ENCODE measurements around the gene TENM3.

Gene TENM3

GRCh38 chr4:182828360-182829025 is 585.3 kb downstream of the TENM3 start:
- no peak for FAIRE-seq

- no peak for FAIRE-seq
Observed at GRCh38 chr4:182829196-182829595, 586.0 kb downstream of the TENM3 start.

GRCh38 chr4:182831376-182831775 is 588.2 kb downstream of the TENM3 start:
- no peak for FAIRE-seq

- no peak for FAIRE-seq
Observed at GRCh38 chr4:182832352-182833120, 589.3 kb downstream of the TENM3 start.

- FAIRE-seq = no peak
Observed at GRCh38 chr4:182835006-182835740, 592.0 kb downstream of the TENM3 start.

GRCh38 chr4:182837831-182838230 is 594.6 kb downstream of the TENM3 start:
- FAIRE-seq = no peak

GRCh38 chr4:182838535-182838934 is 595.3 kb downstream of the TENM3 start:
- FAIRE-seq = no peak

- no peak for FAIRE-seq
Observed at GRCh38 chr4:182839256-182839655, 596.1 kb downstream of the TENM3 start.

GRCh38 chr4:182840108-182840507 is 596.9 kb downstream of the TENM3 start:
- FAIRE-seq = no peak

GRCh38 chr4:182842104-182842600 is 599.0 kb downstream of the TENM3 start:
- FAIRE-seq = no peak

- no peak for FAIRE-seq
Observed at GRCh38 chr4:182842759-182843390, 599.7 kb downstream of the TENM3 start.

GRCh38 chr4:182843808-182844325 is 600.7 kb downstream of the TENM3 start:
- no peak for FAIRE-seq

- no peak for FAIRE-seq
Observed at GRCh38 chr4:182845618-182846017, 602.4 kb downstream of the TENM3 start.

GRCh38 chr4:182846036-182846435 is 602.8 kb downstream of the TENM3 start:
- no peak for FAIRE-seq

GRCh38 chr4:182847576-182848450 is 604.6 kb downstream of the TENM3 start:
- no peak for FAIRE-seq

- FAIRE-seq = peak; percentile 55
Observed at GRCh38 chr4:182848685-182849084, 605.5 kb downstream of the TENM3 start.
